Type B pancreatic cell (in vitro differentiated cells): ENCODE data around the gene PHAX. TPM values are rescaled to one million over a fixed set of nuclear protein-coding genes. Genes with fewer than 3 reads are reported as not detected.
"Not testable (repeated sequence)": the region's sequence is repeated elsewhere in the genome, so short reads cannot be mapped to it uniquely, and the experiment has no call there.

Source experiments
- DNase-seq: peaks from one replicate; pipeline ENCODE4 v3.0.0; 2021; ENCODE audit warnings: mixed read lengths; ENCODE audit not compliant: unreplicated experiment; ENCODE audit errors: extremely low spot score
- H3K27ac Mint-ChIP-seq: 2 replicates; pipeline ENCODE4 v1.8.0; 2021; ENCODE audit warnings: mild to moderate bottlenecking, mixed read lengths
- H3K27me3 Mint-ChIP-seq: 2 replicates; pipeline ENCODE4 v1.8.0; 2021; ENCODE audit warnings: mixed read lengths
- H3K36me3 Mint-ChIP-seq: 2 replicates; pipeline ENCODE4 v1.8.0; 2021; ENCODE audit warnings: mixed read lengths
- H3K4me1 Mint-ChIP-seq: one replicate; pipeline ENCODE4 v1.8.0; 2021; ENCODE audit warnings: mixed read lengths; ENCODE audit not compliant: unreplicated experiment
- H3K4me3 Mint-ChIP-seq: 2 replicates; pipeline ENCODE4 v1.8.0; 2021; ENCODE audit warnings: mild to moderate bottlenecking, mixed read lengths
- H3K9me3 Mint-ChIP-seq: 2 replicates; pipeline ENCODE4 v1.8.0; 2021; ENCODE audit warnings: mixed read lengths
- total RNA-seq: library from RNA; stranded (reverse); gene quantifications from 2 replicates; pipeline ENCODE4 v1.2.1, GENCODE V29; 2021; ENCODE audit warnings: low replicate concordance
- TF ChIP-seq, protein P1 (sequence below): fragments of 200-600 bp; sonication (generic); conservative IDR thresholded peaks from 2 replicates; pipeline ENCODE4 v1.5.0; 2021; ENCODE audit warnings: antibody characterized with exemption, mild to moderate bottlenecking

Gene PHAX
- total RNA-seq, 1 donor from 2014 or later, result 43.2 TPM

DNA sequence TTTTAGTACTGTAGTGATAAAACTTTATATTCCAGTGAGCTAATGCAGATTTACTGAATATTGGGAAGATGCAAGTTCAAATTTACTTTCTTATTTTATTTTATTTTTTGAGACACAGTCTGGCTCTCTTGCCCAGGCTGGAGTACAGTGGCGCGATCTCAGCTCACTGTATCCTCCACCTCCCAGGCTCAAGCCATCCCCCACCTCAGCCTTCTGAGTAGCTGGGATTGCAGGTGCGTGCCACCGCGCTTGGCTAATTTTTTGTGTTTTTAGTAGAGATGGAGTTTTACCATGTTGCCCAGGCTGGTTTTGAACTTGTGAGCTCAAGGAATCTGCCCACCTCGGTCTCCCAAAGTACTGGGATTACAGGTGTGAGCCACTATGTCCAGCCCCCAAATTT is 9.9 kb downstream of the PHAX start:
- Mint-ChIP-seq H3K4me3 (no peak overlapping the region), H3K4me1 (peaks cover 6% of the 10 kb centered on the region), H3K27ac (no peak overlapping the region), H3K9me3 (no peaks in the 10 kb centered on the region), H3K27me3 (no peaks in the 10 kb centered on the region), H3K36me3 (peaks cover 38% of the 10 kb centered on the region)
- no peak for DNase-seq
- TF ChIP-seq, protein P1, sequence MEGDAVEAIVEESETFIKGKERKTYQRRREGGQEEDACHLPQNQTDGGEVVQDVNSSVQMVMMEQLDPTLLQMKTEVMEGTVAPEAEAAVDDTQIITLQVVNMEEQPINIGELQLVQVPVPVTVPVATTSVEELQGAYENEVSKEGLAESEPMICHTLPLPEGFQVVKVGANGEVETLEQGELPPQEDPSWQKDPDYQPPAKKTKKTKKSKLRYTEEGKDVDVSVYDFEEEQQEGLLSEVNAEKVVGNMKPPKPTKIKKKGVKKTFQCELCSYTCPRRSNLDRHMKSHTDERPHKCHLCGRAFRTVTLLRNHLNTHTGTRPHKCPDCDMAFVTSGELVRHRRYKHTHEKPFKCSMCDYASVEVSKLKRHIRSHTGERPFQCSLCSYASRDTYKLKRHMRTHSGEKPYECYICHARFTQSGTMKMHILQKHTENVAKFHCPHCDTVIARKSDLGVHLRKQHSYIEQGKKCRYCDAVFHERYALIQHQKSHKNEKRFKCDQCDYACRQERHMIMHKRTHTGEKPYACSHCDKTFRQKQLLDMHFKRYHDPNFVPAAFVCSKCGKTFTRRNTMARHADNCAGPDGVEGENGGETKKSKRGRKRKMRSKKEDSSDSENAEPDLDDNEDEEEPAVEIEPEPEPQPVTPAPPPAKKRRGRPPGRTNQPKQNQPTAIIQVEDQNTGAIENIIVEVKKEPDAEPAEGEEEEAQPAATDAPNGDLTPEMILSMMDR, result no peak

GRCh38 chr5:126613941-126614592 is 13.3 kb downstream of the PHAX start:
- Mint-ChIP-seq H3K36me3 (peaks cover 26% of the 10 kb centered on the region), H3K27ac (no peak overlapping the region), H3K9me3 (no peaks in the 10 kb centered on the region), H3K27me3 (no peaks in the 10 kb centered on the region), H3K4me3 (no peak overlapping the region), H3K4me1 (no peaks in the 10 kb centered on the region)
- TF ChIP-seq, protein P1, result no peak
- DNase-seq, result no peak

DNA sequence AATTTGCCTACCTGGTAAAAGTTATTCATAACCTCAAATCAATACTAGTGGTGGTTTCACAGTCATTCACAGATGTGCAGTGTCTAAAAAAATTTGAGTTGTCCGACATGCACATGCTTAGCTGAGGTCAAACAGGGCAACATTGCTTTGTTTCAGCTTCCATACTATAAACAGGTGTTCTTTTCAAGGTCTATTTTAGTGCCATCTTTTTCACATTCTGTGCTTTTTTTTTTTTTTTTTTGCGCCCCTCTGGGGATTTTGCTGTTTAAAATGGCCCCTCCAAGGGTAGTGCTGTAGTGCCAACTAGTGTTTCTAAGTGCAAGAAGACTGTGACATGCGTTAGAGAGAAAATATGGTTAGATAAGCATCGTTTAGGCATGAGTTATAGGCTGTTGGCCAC is 14.5 kb downstream of the PHAX start:
- Mint-ChIP-seq H3K36me3 (peaks cover 21% of the 10 kb centered on the region), H3K4me1 (no peaks in the 10 kb centered on the region), H3K27ac (no peak overlapping the region), H3K9me3 (no peaks in the 10 kb centered on the region), H3K27me3 (no peaks in the 10 kb centered on the region), H3K4me3 (no peak overlapping the region)
- TF ChIP-seq, protein P1, result no peak
- no peak for DNase-seq

GRCh38 chr5:126617603-126618002 is 16.9 kb downstream of the PHAX start:
- DNase-seq, H3K27me3 Mint-ChIP-seq, H3K4me1 Mint-ChIP-seq, H3K27ac Mint-ChIP-seq, H3K4me3 Mint-ChIP-seq, H3K9me3 Mint-ChIP-seq: not testable (repeated sequence)
- peaks cover 12% of the 10 kb centered on the region for H3K36me3 Mint-ChIP-seq

- Mint-ChIP-seq H3K9me3 (no peaks in the 10 kb centered on the region), H3K4me3 (no peak overlapping the region), H3K4me1 (no peaks in the 10 kb centered on the region), H3K27ac (no peak overlapping the region), H3K36me3 (peaks cover 12% of the 10 kb centered on the region), H3K27me3 (no peaks in the 10 kb centered on the region)
- TF ChIP-seq, protein P1, result no peak
- DNase-seq, result no peak
Measured at GRCh38 chr5:126619781-126620180, 19.0 kb downstream of the PHAX start.

DNA sequence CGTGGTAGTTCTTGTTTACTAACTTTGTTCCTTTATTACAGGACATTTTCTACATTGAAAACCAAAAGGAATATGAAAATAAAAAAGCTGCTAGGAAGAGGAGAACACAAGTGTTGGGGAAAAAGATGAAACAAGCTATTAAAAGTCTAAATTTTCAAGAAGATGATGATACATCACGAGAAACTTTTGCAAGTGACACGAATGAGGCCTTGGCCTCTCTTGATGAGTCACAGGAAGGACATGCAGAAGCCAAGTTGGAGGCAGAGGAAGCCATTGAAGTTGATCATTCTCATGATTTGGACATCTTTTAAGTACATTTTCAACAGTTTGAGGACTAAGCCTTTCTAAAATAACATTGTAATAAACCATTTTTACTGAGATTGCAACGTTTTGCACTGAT is 23.8 kb downstream of the PHAX start:
- no peak overlapping the region for H3K4me3 Mint-ChIP-seq
- DNase-seq, result no peak
- H3K4me1 Mint-ChIP-seq, result no peaks in the 10 kb centered on the region
- H3K27me3 Mint-ChIP-seq, result no peaks in the 10 kb centered on the region
- H3K9me3 Mint-ChIP-seq, result no peaks in the 10 kb centered on the region
- peaks cover 11% of the 10 kb centered on the region for H3K36me3 Mint-ChIP-seq
- H3K27ac Mint-ChIP-seq, result no peak overlapping the region
- TF ChIP-seq, protein P1, result no peak
